Endothelial cell of umbilical vein (primary cell): Measurements from ENCODE around the gene OR6P1. TPM values are rescaled to one million over a fixed set of nuclear protein-coding genes. Genes with fewer than 3 reads are reported as not detected.

ENCODE experiments used
- polyA plus RNA-seq, 4 experiments: library from polyadenylated mRNA; depleted of rRNA in 3 of 4; stranded (reverse) in 3 of 4; unstranded in 1 of 4; fragments of >200 nt; gene quantifications; 2 replicates each; pipeline versions ENCODE4 v1.2.1 to v1.2.3, GENCODE V29; 2011 to 2012; ENCODE audit warnings: missing spikeins in 1 of 4
- total RNA-seq: library from RNA; stranded (reverse); gene quantifications from 2 replicates; pipeline ENCODE4 v1.2.3, GENCODE V29; 2021

Gene OR6P1
- total and polyA plus RNA-seq, 2 donors (not counting 3 experiments of a cell fraction or from before 2014, with no cell fraction given) = not detected

Other genes with a start within 250 kb of the OR6P1 start
- gene CD1B, start 239.0 kb downstream of the OR6P1 start, total RNA-seq = not detected in 2 replicates
- gene CD1B, start 239.0 kb downstream of the OR6P1 start, polyA plus RNA-seq = not detected in 2 replicates
- not detected in 2 replicates for gene CD1E, start 216.7 kb downstream of the OR6P1 start, total RNA-seq
- gene CD1E, start 216.7 kb downstream of the OR6P1 start, polyA plus RNA-seq = not detected in 2 replicates
- gene OR10T2, start 171.1 kb downstream of the OR6P1 start, total RNA-seq = not detected in 2 replicates
- gene OR10T2, start 171.1 kb downstream of the OR6P1 start, polyA plus RNA-seq = not detected in 2 replicates
- not detected in 2 replicates for gene OR10K2, start 144.3 kb downstream of the OR6P1 start, total RNA-seq
- gene OR10K2, start 144.3 kb downstream of the OR6P1 start, polyA plus RNA-seq = not detected in 2 replicates
- not detected in 2 replicates for gene OR10K1, start 108.7 kb downstream of the OR6P1 start, total RNA-seq
- gene OR10K1, start 108.7 kb downstream of the OR6P1 start, polyA plus RNA-seq = not detected in 2 replicates
- not detected in 2 replicates for gene OR10R2, start 98.4 kb downstream of the OR6P1 start, total RNA-seq
- not detected in 2 replicates for gene OR10R2, start 98.4 kb downstream of the OR6P1 start, polyA plus RNA-seq
- gene OR6Y1, start 16.2 kb downstream of the OR6P1 start, total RNA-seq = not detected in 2 replicates
- gene OR6Y1, start 16.2 kb downstream of the OR6P1 start, polyA plus RNA-seq = not detected in 2 replicates
- gene OR10X1, start 9.3 kb upstream of the OR6P1 start, total RNA-seq = not detected in 2 replicates
- not detected in 2 replicates for gene OR10X1, start 9.3 kb upstream of the OR6P1 start, polyA plus RNA-seq
- gene OR10Z1, start 34.7 kb upstream of the OR6P1 start, total RNA-seq = not detected in 2 replicates
- not detected in 2 replicates for gene OR10Z1, start 34.7 kb upstream of the OR6P1 start, polyA plus RNA-seq
- 0.48 and 0.84 TPM in 2 replicates for gene SPTA1, start 116.1 kb upstream of the OR6P1 start, total RNA-seq
- gene SPTA1, start 116.1 kb upstream of the OR6P1 start, polyA plus RNA-seq = 0.01 and 0.11 TPM in 2 replicates
- not detected in 2 replicates for gene OR6K2, start 130.1 kb upstream of the OR6P1 start, total RNA-seq
- gene OR6K2, start 130.1 kb upstream of the OR6P1 start, polyA plus RNA-seq = not detected in 2 replicates
- not detected in 2 replicates for gene OR6K3, start 150.1 kb upstream of the OR6P1 start, total RNA-seq
- not detected in 2 replicates for gene OR6K3, start 150.1 kb upstream of the OR6P1 start, polyA plus RNA-seq
- not detected in 2 replicates for gene OR6K6, start 184.1 kb upstream of the OR6P1 start, total RNA-seq
- not detected in 2 replicates for gene OR6K6, start 184.1 kb upstream of the OR6P1 start, polyA plus RNA-seq
- not detected in 2 replicates for gene OR6N1, start 201.6 kb upstream of the OR6P1 start, total RNA-seq
- not detected in 2 replicates for gene OR6N1, start 201.6 kb upstream of the OR6P1 start, polyA plus RNA-seq
- gene OR6N2, start 210.6 kb upstream of the OR6P1 start, total RNA-seq = not detected in 2 replicates
- gene OR6N2, start 210.6 kb upstream of the OR6P1 start, polyA plus RNA-seq = not detected in 2 replicates